HCT116 (cell line): ENCODE data around the gene NPDC1. TPM values are rescaled to one million over a fixed set of nuclear protein-coding genes. Genes with fewer than 3 reads are reported as not detected.

ENCODE experiments used
- CBX3 ChIP-seq: IDR thresholded peaks from 2 replicates; pipeline ENCODE4 v1.6.1; 2012; ENCODE audit warnings: low read depth
- CEBPB ChIP-seq: IDR thresholded peaks from 2 replicates; pipeline ENCODE4 v1.6.1; 2012; ENCODE audit warnings: low read depth
- EZH2 ChIP-seq: fragments of 200-600 bp; sonication (generic); IDR thresholded peaks from 2 replicates; pipeline ENCODE4 v1.6.1; 2017; ENCODE audit warnings: antibody characterized with exemption, mixed run types
- JUND ChIP-seq: IDR thresholded peaks from 2 replicates; pipeline ENCODE4 v1.6.1; 2012
- POLR2A ChIP-seq: IDR thresholded peaks from 2 replicates; pipeline ENCODE4 v1.7.0; 2011; ENCODE audit warnings: borderline replicate concordance; ENCODE audit not compliant: insufficient read depth, insufficient read length; ENCODE audit errors: extremely low read depth
- REST ChIP-seq: IDR thresholded peaks from 2 replicates; pipeline ENCODE4 v1.6.1; 2012; ENCODE audit warnings: low read depth
- SIN3A ChIP-seq: IDR thresholded peaks from 2 replicates; pipeline ENCODE4 v1.6.1; 2012; ENCODE audit warnings: low read depth
- ZBTB33 ChIP-seq: IDR thresholded peaks from 2 replicates; pipeline ENCODE4 v1.6.1; 2011; ENCODE audit warnings: mild to moderate bottlenecking, low read length, moderate library complexity; ENCODE audit not compliant: insufficient replicate concordance; ENCODE audit errors: extremely low read depth
- ZFX ChIP-seq: fragments of 450-650 bp; IDR thresholded peaks from 2 replicates; pipeline ENCODE4 v1.6.1; 2017
- total RNA-seq: library from RNA; stranded (reverse); gene quantifications from one replicate; pipeline ENCODE4 v1.2.1, GENCODE V29; 2021; ENCODE audit not compliant: unreplicated experiment

NPDC1 gene
- total RNA-seq, 1 experiment from 2014 or later, result 98.8 TPM

GRCh38 chr9:137078701-137079400 is 32.9 kb upstream of the NPDC1 start (continued):
- no peak for TF ChIP-seq ZBTB33
- TF ChIP-seq REST, result no peak
- TF ChIP-seq ZFX, result no peak
- no peak for TF ChIP-seq EZH2
- no peak for TF ChIP-seq SIN3A
- no peak for TF ChIP-seq CEBPB
- TF ChIP-seq JUND, result no peak
- TF ChIP-seq POLR2A, result no peak
- TF ChIP-seq CBX3, result no peak
